SH-SY5Y (cell line): Measurements from ENCODE around the gene AP5S1.

ENCODE experiments used
- GATA2 ChIP-seq: IDR thresholded peaks from 2 replicates; pipeline ENCODE4 v1.6.1; 2011; ENCODE audit warnings: mild to moderate bottlenecking, low read depth, low read length
- GATA3 ChIP-seq: IDR thresholded peaks from 2 replicates; pipeline ENCODE4 v1.6.1; 2011; ENCODE audit warnings: low read depth, mild to moderate bottlenecking, low read length, moderate library complexity

GRCh38 chr20:3786126-3786484 lies 34.2 kb upstream of the AP5S1 start:
- no peak for TF ChIP-seq GATA2
- TF ChIP-seq GATA3 = no peak
